ENCODE measurements around the gene NUDT21.
"Not testable (repeated sequence)": the region's sequence is repeated elsewhere in the genome, so short reads cannot be mapped to it uniquely, and the experiment has no call there.

Gene NUDT21

DNA sequence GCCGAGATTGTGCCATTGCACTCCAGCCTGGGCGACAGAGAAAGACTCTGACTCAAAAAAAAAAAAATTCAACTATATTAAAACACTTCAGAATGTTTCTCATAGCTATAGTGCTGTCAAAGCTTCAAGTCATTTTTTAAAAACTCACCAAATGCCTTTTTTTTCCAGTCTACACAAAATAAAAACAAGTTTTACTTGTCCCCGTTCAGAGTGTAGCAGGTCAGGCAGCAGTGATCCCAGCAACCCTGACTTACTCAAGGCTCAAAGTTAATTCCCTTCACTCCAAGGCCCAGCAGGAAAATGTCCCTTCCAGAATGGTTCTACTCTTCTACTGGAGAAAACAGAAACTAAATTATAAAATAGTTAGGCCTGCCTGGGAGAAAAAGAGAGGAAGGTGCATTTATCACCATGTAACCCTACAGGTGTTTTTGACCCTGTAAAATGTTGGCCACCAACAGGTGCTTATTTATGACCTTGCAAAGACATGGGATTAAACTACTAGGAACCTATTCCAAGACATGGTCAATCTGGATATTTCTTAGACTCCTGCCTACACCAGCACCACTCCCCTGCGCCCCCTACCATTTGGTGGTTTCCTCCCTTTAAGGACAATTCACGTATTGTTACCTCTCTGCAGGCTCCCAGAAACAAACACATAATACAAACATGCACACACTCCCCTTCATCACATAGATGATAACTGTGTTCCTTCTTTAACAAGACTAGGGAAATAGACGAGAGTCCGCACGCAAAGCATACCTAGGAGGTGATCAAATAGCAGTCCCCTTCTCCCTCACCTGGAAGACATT, 31.2 kb downstream of the NUDT21 start:
- no peak for DNase-seq

- no peak for DNase-seq
Measured at GRCh38 chr16:56417138-56417537, 34.0 kb downstream of the NUDT21 start.

- no peak for DNase-seq
Measured at GRCh38 chr16:56415875-56416274, 35.3 kb downstream of the NUDT21 start.

- no peak for DNase-seq
Measured at GRCh38 chr16:56414366-56414765, 36.8 kb downstream of the NUDT21 start.

- no peak for DNase-seq
Measured at GRCh38 chr16:56413381-56413780, 37.8 kb downstream of the NUDT21 start.

GRCh38 chr16:56411624-56412023, 39.5 kb downstream of the NUDT21 start:
- DNase-seq: no peak

DNA sequence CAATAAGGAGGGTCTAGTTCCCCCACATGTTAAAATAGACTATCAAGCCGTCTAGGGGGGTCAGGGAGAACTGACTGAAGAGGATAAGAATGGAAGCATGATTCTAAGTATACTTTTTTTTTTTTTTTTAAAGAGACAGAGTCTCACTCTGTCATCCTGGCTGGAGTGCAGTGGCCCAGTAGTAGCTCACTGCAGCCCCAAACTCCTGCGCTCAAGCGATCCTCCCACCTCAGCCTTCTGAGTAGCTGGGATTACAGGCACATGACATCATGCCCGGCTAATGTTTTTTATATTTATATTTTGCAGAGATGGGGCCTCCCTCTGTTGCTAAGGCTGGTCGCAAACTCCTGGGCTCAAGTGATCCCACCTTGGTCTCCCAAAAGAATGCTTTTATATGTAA, 40.0 kb downstream of the NUDT21 start:
- DNase-seq: no peak

GRCh38 chr16:56409195-56409594, 41.9 kb downstream of the NUDT21 start:
- no peak for DNase-seq

GRCh38 chr16:56408379-56409098, 42.6 kb downstream of the NUDT21 start:
- DNase-seq: no peak

DNA sequence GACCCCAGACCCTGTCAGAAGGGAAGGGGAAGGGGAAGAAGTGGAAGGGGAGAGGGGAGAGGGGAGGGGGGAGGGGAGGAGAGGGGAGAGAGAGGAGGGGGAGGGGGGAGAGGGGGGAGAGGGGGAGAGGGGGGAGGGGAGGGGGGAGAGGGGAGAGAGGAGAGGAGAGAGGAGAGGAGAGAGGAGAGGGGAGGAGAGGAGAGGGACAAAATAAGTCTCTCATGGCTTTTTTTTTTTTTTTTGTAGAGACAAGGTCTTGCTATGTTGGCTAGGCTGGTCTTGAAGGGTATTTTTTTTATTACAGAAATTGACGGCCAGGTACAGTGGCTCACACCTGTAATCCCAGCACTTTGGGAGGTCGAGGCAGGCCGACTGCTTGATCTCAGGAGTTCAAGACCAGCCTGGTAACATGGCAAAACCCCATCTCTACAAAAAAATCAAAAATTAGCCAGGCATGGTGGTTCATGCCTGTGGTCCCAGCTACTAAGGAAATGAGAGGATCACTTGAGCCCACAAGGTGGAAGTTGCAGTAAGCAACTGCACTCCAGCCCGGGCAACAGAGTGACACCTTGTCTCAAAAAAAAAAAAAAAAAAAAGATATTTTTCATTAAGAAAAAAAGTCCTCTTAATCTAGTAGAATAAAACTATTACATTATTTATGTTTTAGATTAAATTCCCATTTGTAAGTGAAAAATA, 45.0 kb downstream of the NUDT21 start:
- no peak for DNase-seq

DNA sequence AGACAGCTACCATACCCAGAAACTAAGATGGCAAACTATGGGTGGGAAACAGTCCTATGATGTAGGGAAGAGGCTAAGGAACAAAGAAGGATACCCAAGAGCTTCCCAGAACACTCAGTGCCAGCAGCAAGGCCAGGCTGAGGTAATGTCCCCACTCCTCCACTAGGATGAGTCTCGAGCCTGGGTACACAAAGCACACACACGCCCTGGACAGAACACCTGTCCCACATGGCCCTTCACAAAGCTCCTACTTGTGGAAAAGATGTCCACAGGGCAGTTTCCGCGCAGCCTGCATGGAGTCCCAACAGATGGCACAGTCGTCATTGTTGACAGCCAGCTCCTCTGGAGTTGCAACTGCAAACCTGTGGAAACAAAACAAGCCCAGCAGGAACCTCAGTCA, 49.6 kb downstream of the NUDT21 start:
- DNase-seq: peak; percentile 14 to 66 (median 37)

DNA sequence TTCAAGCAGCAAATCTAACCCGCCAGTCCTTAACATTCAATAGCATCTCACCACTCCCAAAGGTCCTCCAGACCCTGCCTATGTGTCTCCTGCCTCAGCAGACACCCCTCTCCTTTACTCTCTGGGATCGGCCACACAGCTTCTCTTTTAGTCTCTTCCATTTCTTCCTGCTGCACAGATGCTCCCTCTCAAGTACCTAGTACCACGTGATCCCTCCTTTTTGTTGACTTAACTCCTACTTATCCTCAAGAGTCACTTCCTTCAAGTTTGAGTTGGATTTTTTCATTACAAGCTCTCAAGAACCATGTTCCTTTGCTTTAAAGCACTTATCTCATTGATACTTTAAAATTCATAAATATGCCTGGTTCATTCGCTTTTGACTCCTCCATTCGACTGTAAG, 50.7 kb downstream of the NUDT21 start:
- DNase-seq: peak in 1 of 3 experiments; percentile 61

GRCh38 chr16:56399486-56399885, 51.6 kb downstream of the NUDT21 start:
- no peak for DNase-seq

- no peak for DNase-seq
Measured at GRCh38 chr16:56399047-56399446, 52.1 kb downstream of the NUDT21 start.

DNA sequence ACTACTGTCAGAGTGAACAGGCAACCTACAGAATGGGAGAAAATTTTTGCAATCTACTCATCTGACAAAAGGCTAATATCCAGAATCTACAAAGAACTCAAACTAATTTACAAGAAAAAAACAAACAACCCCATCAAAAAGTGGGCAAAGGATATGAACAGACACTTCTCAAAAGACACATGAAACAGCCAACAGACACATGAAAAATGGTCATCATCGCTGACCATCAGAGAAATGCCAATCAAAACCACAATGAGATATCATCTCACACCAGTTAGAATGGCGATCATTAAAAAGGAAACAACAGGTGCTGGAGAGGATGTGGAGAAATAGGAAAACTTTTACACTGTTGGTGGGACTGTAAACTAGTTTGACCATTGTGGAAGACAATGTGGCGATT, 54.4 kb downstream of the NUDT21 start:
- DNase-seq: not testable (repeated sequence)

DNA sequence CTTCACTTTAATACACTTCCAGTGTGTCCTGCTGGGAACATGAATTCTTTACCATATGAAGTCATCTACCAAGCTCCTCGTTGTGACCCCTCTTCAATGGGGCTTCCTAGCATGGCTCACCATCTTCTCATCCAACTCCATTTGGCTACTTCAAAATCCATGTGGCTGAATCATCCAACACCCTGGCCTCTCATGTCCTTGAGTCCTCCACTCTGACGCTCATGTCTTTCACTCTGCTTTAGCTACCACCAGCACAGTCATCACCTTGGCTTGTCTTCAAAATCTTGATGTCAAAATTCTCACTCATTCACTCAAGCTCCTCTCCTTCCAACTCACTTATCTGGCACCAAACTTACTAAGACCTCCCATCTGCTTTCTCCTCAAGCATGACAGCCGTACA, 61.6 kb downstream of the NUDT21 start:
- DNase-seq: no peak

- DNase-seq: no peak
Measured at GRCh38 chr16:56388209-56388608, 62.9 kb downstream of the NUDT21 start.

GRCh38 chr16:56387396-56387795, 63.7 kb downstream of the NUDT21 start:
- DNase-seq: no peak

DNA sequence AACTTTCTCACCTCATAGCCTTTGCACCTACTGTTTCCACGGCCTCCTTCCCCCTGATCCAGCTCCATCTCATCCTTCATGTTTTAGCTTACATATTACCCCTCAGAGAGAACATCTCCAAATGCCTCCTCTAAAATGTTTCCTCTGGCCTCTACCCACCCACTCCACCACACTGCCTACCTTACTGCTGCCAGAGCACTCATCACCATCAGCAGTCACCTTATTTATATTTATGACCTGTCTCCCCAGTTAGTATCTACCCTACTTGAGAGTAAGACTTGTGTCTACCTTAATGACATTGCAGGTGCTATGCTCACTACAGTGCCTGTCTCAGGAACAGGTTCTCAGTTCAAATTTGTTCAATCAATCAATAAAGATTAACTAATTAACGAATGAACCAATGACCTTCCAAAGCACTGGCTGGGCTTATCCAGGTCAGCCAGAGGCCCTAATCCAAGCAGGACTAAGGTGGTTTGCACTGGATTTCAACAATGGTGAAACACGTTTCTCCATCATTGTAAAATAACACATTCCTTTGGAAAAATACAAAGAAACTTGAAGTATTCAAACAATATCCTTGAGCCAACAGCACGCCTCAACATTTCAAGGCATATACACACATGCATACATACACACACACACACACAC, 66.9 kb downstream of the NUDT21 start:
- DNase-seq: no peak

DNA sequence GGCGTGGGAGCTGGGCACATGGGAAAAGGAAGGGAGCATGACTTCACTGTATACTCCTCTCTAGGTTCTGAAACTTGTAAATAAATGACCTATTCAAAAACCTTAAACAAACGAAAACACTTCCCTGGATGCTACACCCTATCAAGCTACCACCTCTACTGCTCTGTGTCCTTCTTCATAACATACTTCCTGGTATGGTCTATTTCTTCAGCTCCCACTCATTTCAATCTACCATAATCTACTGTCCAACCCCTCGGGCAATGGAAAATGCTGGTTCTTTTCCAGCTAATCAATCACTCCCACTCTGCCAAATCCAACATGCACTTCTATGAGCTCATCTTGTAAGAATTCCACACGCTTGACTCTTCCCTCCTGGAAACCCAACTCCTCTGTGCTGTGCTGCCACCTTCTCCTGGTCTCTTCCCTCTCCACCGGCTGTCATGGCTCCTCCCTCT, 68.2 kb downstream of the NUDT21 start:
- DNase-seq: no peak

DNA sequence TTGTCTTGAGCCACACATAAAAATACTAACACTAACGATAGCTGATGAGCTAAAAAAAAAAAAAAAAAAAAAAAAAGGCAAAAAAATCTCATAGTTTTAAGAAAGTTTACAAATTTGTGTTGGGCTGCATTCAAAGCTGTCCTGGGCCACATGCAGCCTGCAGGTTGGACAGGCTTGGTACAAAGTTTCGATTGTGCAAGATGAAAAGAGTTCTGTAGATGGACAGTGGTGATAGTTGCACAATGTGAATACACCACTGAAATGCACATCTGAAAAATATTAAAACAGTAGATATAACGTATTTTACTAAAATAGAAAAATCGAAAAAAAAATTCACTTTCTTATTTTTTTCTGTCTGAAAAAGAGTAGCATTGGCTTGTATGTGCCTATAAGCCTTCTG, 68.7 kb downstream of the NUDT21 start:
- no peak for DNase-seq

- DNase-seq: not testable (repeated sequence)
Measured at GRCh38 chr16:56380778-56381485, 70.2 kb downstream of the NUDT21 start.
